Measurements from ENCODE around the gene SPATA46.

SPATA46 gene

GRCh38 chr1:162349635-162350330 is 26.9 kb downstream of the SPATA46 start (continued):
- TF ChIP-seq PRDM1 (tag by site-specific recombination; IDR thresholded peaks at IDR 0.05) (peak; percentile 73), ATF2 (tag by site-specific recombination; IDR thresholded peaks at IDR 0.05; ENCODE audit: low read depth) (peak; percentile 88), ZNF792 (tag by site-specific recombination; IDR thresholded peaks at IDR 0.05) (peak; percentile 20; the same call in 1 of the 2 replicates), HIC1 (tag by site-specific recombination; IDR thresholded peaks at IDR 0.05) (0 out of 2 replicates have a peak, but pooled peaks have one; percentile 22), ZNF629 (tag by site-specific recombination; IDR thresholded peaks at IDR 0.05) (peak; percentile 33), PRDM6 (tag by site-specific recombination; IDR thresholded peaks at IDR 0.05) (peak; percentile 81), TRIM28 (IDR thresholded peaks at IDR 0.05; ENCODE audit: borderline replicate concordance, low read length) (peak; percentile 94), ZNF280C (tag by site-specific recombination; IDR thresholded peaks at IDR 0.05) (no peak), ZNF335 (tag by site-specific recombination; conservative IDR thresholded peaks at IDR 0.05) (peak; percentile 25; the same call in 1 of the 2 replicates), MYNN (tag by site-specific recombination; IDR thresholded peaks at IDR 0.05; ENCODE audit: borderline replicate concordance) (no peak), FEZF1 (tag by site-specific recombination; IDR thresholded peaks at IDR 0.05) (peak; percentile 73)

GRCh38 chr1:162347281-162347680 is 29.4 kb downstream of the SPATA46 start:
- TF ChIP-seq PATZ1 (tag by site-specific recombination; IDR thresholded peaks at IDR 0.05) = no peak
- TF ChIP-seq PRDM1 (tag by site-specific recombination; IDR thresholded peaks at IDR 0.05) = peak; percentile 25; the same call in 1 of the 2 replicates
- TF ChIP-seq SCRT2 (tag by site-specific recombination; IDR thresholded peaks at IDR 0.05) = no peak
- peak; percentile 12; the same call in 1 of the 2 replicates for TF ChIP-seq ZIC2 (tag by site-specific recombination; IDR thresholded peaks at IDR 0.05)
- Histone ChIP-seq H3K36me3 (ENCODE audit: control insufficient read depth in 2 of 2, insufficient read depth in 1 of 2, low read length in 2 of 2) (no peaks in the 10 kb centered on the region), H3K4me1 (ENCODE audit: control insufficient read depth, insufficient read depth, low read length) (peaks cover 5% of the 10 kb centered on the region), H3K27ac (ENCODE audit: extremely low read depth, low read depth, low read length) (no peak overlapping the region), H3K9me3 (ENCODE audit: control insufficient read depth, insufficient read depth, low read depth, low read length) (no peaks in the 10 kb centered on the region), H3K4me3 (ENCODE audit: low read depth, low read length) (no peak overlapping the region)
- ChIA-PET CTCF (interaction anchor here (1.0 to 1.1 kb wide), 2 partner anchors 9 to 44 kb away, joined by 3 read pairs; no protein-coding TSS in a partner anchor), POLR2A (no interaction called here)

Data from HEK293 (cell line).